HL-60 (cell line): ENCODE measurements around the gene HASPIN.

Experiments
- DNase-seq, 2 experiments: peaks; one replicate each; pipeline ENCODE4 v3.0.0-alpha.2; 2010 to 2020; ENCODE audit warnings: low read depth in 1 of 2, low spot score in 1 of 2
- H3K27ac ChIP-seq: fragments of 250-450 bp; sonication (Bioruptor Pico); replicated peaks from 2 replicates; pipeline ENCODE4 v1.5.1; 2020; ENCODE audit warnings: mild to moderate bottlenecking, moderate library complexity
- H3K27me3 ChIP-seq: fragments of 250-450 bp; sonication (Bioruptor Pico); 2 replicates; pipeline ENCODE4 v1.5.1; 2021; ENCODE audit warnings: mild to moderate bottlenecking, moderate library complexity; ENCODE audit not compliant: insufficient read depth, poor library complexity, severe bottlenecking
- H3K4me3 ChIP-seq: replicated peaks from 2 replicates; pipeline ENCODE4 v1.5.1; 2011; ENCODE audit warnings: mild to moderate bottlenecking, control low read depth, low read length; ENCODE audit not compliant: insufficient read depth
- GABPA ChIP-seq: IDR thresholded peaks from 2 replicates; pipeline ENCODE4 v1.6.1; 2012; ENCODE audit warnings: low read depth
- POLR2AphosphoS5 ChIP-seq: IDR thresholded peaks from 2 replicates; pipeline ENCODE4 v1.6.1; 2012; ENCODE audit warnings: low read depth
- REST ChIP-seq: IDR thresholded peaks from 2 replicates; pipeline ENCODE4 v1.6.1; 2012; ENCODE audit warnings: low read depth; ENCODE audit not compliant: insufficient replicate concordance
- SPI1 ChIP-seq: IDR thresholded peaks from 2 replicates; pipeline ENCODE4 v1.6.1; 2012; ENCODE audit warnings: low read depth, mild to moderate bottlenecking, borderline replicate concordance
- long read RNA-seq: library from polyadenylated mRNA; unstranded; transcript quantifications from one replicate; pipeline ENCODE4 v2.0.0, GENCODE V29; 2020
- TF ChIP-seq, protein P1 (sequence below): IDR thresholded peaks from one replicate; pipeline ENCODE4 v1.5.1; 2011; ENCODE audit warnings: low read length, control low read depth, inconsistent platforms; ENCODE audit not compliant: insufficient read depth

HASPIN gene
- long read RNA-seq, transcript HASPIN-201 (1 exons, 2,797 nt) = major isoform, 88 of 97 reads
- long read RNA-seq, partial matches to known transcripts = 1 of 97 reads
- long read RNA-seq, other reads (novel, unspliced or antisense) = 8 of 97 reads

DNA sequence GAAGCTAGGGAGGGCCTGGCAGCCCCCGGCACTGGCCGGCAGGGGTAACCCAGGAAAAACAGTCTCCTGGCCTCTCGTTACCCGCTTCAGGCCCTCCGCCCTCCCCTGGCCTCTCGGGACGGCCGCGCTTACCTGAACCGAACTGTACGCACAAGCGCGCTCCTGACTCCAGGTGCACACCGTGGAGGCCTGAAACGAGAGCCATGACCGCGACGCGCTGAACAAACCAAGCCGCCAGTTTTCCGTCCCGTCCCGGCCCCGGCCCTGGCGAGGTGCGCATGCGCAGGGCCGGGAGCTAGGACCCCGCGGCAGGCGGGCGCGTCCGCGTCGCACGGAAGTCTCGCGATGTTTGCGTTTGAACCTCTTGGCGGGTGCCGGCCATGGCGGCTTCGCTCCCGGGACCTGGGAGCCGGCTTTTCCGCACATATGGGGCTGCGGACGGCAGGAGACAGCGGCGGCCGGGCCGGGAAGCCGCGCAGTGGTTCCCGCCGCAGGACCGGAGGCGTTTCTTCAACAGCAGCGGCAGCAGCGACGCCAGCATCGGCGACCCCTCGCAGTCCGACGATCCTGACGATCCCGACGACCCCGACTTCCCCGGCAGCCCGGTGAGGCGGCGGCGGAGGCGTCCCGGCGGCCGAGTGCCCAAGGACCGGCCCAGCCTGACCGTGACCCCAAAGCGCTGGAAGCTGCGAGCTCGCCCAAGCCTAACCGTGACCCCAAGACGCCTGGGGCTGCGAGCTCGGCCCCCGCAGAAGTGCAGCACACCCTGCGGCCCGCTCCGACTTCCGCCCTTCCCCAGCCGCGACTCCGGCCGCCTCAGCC lies at the start of gene HASPIN:
Gene HASPIN (plus strand): TSS at position 348 of the 822 bp plus-strand sequence. CDS start 33 bp downstream, at position 381.
- Histone ChIP-seq H3K4me3 (peak within 1 kb of the TSS; percentile 78), H3K27me3 (no peaks in the 10 kb centered on the region), H3K27ac (peak within 1 kb of the TSS; percentile 81)
- peak; percentile 53 to 81 for DNase-seq
- TF ChIP-seq, protein P1, sequence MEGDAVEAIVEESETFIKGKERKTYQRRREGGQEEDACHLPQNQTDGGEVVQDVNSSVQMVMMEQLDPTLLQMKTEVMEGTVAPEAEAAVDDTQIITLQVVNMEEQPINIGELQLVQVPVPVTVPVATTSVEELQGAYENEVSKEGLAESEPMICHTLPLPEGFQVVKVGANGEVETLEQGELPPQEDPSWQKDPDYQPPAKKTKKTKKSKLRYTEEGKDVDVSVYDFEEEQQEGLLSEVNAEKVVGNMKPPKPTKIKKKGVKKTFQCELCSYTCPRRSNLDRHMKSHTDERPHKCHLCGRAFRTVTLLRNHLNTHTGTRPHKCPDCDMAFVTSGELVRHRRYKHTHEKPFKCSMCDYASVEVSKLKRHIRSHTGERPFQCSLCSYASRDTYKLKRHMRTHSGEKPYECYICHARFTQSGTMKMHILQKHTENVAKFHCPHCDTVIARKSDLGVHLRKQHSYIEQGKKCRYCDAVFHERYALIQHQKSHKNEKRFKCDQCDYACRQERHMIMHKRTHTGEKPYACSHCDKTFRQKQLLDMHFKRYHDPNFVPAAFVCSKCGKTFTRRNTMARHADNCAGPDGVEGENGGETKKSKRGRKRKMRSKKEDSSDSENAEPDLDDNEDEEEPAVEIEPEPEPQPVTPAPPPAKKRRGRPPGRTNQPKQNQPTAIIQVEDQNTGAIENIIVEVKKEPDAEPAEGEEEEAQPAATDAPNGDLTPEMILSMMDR = no peak
- TF ChIP-seq POLR2AphosphoS5 = 0 out of 2 replicates have a peak, but pooled peaks have one; percentile 37
- TF ChIP-seq GABPA = no peak
- TF ChIP-seq REST = no peak
- no peak for TF ChIP-seq SPI1

DNA sequence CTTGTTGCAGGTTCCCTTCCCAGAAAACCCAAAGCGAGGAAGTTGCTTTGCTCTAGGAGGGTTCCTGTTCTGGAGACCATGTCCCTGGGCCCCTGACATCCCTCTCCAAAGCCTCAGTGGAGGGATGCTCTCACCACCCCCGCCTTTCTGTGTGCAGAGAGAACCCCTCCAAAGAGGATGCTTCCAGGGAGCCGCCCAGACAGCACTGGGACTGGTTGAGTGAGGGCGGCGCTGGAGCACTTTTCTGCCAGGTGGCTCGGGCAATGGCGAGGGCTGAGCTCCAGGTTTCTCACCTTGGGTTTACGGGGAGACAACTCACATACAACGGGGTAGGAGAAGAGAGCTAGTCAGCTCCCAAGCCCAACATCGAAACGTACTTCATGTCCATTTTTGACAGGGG lies 47.8 kb upstream of the HASPIN start:
- no peak overlapping the region for H3K4me3 ChIP-seq
- no peaks in the 10 kb centered on the region for H3K27me3 ChIP-seq
- TF ChIP-seq POLR2AphosphoS5 = no peak
- TF ChIP-seq, protein P1 = no peak
- H3K27ac ChIP-seq = no peak overlapping the region
- DNase-seq = no peak

- no peak overlapping the region for H3K27ac ChIP-seq
- no peaks in the 10 kb centered on the region for H3K27me3 ChIP-seq
- no peak for DNase-seq
- no peak for TF ChIP-seq POLR2AphosphoS5
- TF ChIP-seq, protein P1 = no peak
- TF ChIP-seq SPI1 = no peak
- TF ChIP-seq REST = no peak
- TF ChIP-seq GABPA = no peak
- no peak overlapping the region for H3K4me3 ChIP-seq
These were observed 45.4 kb upstream of the HASPIN start for GRCh38 chr17:3678095-3678820.
